ENCODE results near the gene SMARCC1. TPM values are rescaled to one million over a fixed set of nuclear protein-coding genes. Genes with fewer than 3 reads are reported as not detected.

Gene SMARCC1
- total and polyA plus RNA-seq, 4 donors = 11.7 to 83.0 (median 37.5) TPM

DNA sequence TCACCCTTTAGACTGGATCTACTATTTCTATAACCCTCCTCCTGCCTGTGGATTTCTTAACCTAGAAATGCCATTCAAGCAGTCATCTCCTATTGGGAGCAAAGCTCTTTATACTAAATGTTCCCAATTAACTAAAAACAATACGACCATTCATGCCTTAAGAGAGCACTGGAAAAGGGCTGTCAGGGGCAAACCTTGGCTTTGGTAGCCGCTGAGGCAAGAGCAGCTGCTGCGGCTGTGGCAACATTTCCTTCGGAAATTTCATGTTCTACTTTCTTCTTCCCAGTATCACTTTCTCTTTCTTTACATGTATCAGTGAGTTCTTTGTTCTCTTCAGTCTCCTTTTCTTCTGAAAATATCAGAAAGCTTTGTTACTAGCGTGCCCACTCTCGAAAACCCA is 146.7 kb downstream of the SMARCC1 start:
- Histone ChIP-seq H3K4me3 (no peak overlapping the region), H3K9me3 (ENCODE audit: control insufficient read depth in 4 of 4, insufficient read depth in 3 of 4, low read length in 3 of 4) (no peaks in the 10 kb centered on the region), H3K27ac (ENCODE audit: low read depth in 1 of 2, low read length in 1 of 2) (no peak overlapping the region), H3K36me3 (ENCODE audit: control insufficient read depth in 4 of 4, insufficient read depth in 4 of 4, low read length in 4 of 4) (peaks cover 19 to 44% (median 36%) of the 10 kb centered on the region in 4 donors), H3K9ac (ENCODE audit: insufficient read depth in 1 of 2, low read length in 2 of 2) (no peak overlapping the region), H3K4me1 (ENCODE audit: control insufficient read depth in 5 of 5, insufficient read depth in 5 of 5, low read length in 5 of 5) (no peaks in the 10 kb centered on the region), H3K27me3 (ENCODE audit: control insufficient read depth in 3 of 3, insufficient read depth in 3 of 3, low read length in 2 of 3) (no peaks in the 10 kb centered on the region)
- no peak for ATAC-seq (ENCODE audit: insufficient read depth, low FRiP score)
- no peak for DNase-seq
- WGBS, 2 donors = 63 to 79% methylated on average over 6 of the region's 6 CpGs
- TF ChIP-seq, protein P1, sequence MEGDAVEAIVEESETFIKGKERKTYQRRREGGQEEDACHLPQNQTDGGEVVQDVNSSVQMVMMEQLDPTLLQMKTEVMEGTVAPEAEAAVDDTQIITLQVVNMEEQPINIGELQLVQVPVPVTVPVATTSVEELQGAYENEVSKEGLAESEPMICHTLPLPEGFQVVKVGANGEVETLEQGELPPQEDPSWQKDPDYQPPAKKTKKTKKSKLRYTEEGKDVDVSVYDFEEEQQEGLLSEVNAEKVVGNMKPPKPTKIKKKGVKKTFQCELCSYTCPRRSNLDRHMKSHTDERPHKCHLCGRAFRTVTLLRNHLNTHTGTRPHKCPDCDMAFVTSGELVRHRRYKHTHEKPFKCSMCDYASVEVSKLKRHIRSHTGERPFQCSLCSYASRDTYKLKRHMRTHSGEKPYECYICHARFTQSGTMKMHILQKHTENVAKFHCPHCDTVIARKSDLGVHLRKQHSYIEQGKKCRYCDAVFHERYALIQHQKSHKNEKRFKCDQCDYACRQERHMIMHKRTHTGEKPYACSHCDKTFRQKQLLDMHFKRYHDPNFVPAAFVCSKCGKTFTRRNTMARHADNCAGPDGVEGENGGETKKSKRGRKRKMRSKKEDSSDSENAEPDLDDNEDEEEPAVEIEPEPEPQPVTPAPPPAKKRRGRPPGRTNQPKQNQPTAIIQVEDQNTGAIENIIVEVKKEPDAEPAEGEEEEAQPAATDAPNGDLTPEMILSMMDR (IDR thresholded peaks at IDR 0.05; ENCODE audit: control extremely low read depth, extremely low read depth) = no peak

GRCh38 chr3:47630810-47631209 is 150.9 kb downstream of the SMARCC1 start:
- Histone ChIP-seq H3K9ac (ENCODE audit: insufficient read depth in 1 of 2, low read length in 2 of 2) (no peak overlapping the region), H3K27ac (ENCODE audit: low read depth in 1 of 2, low read length in 1 of 2) (no peak overlapping the region), H3K27me3 (ENCODE audit: control insufficient read depth in 3 of 3, insufficient read depth in 3 of 3, low read length in 2 of 3) (no peaks in the 10 kb centered on the region), H3K4me3 (no peak overlapping the region), H3K9me3 (ENCODE audit: control insufficient read depth in 4 of 4, insufficient read depth in 3 of 4, low read length in 3 of 4) (no peaks in the 10 kb centered on the region), H3K4me1 (ENCODE audit: control insufficient read depth in 5 of 5, insufficient read depth in 5 of 5, low read length in 5 of 5) (peaks cover 0 to 2% (median 0%) of the 10 kb centered on the region in 5 donors), H3K36me3 (ENCODE audit: control insufficient read depth in 4 of 4, insufficient read depth in 4 of 4, low read length in 4 of 4) (peaks cover 17 to 45% (median 34%) of the 10 kb centered on the region in 4 donors)
- ATAC-seq (ENCODE audit: insufficient read depth, low FRiP score) = no peak
- no peak for DNase-seq
- WGBS, 2 donors = 95 to 100% methylated on average over 1 of the region's 1 CpG
- TF ChIP-seq, protein P1 (IDR thresholded peaks at IDR 0.05; ENCODE audit: control extremely low read depth, extremely low read depth) = no peak

- Histone ChIP-seq H3K27me3 (ENCODE audit: control insufficient read depth in 3 of 3, insufficient read depth in 3 of 3, low read length in 2 of 3) (no peaks in the 10 kb centered on the region), H3K9ac (ENCODE audit: insufficient read depth in 1 of 2, low read length in 2 of 2) (no peak overlapping the region), H3K9me3 (ENCODE audit: control insufficient read depth in 4 of 4, insufficient read depth in 3 of 4, low read length in 3 of 4) (no peaks in the 10 kb centered on the region), H3K4me1 (ENCODE audit: control insufficient read depth in 5 of 5, insufficient read depth in 5 of 5, low read length in 5 of 5) (peaks cover 0 to 2% (median 0%) of the 10 kb centered on the region in 5 donors), H3K27ac (ENCODE audit: low read depth in 1 of 2, low read length in 1 of 2) (no peak overlapping the region), H3K4me3 (no peak overlapping the region), H3K36me3 (ENCODE audit: control insufficient read depth in 4 of 4, insufficient read depth in 4 of 4, low read length in 4 of 4) (peaks cover 17 to 40% (median 28%) of the 10 kb centered on the region in 4 donors)
- DNase-seq (no peak), ATAC-seq (ENCODE audit: insufficient read depth, low FRiP score) (no peak)
- TF ChIP-seq, protein P1 (IDR thresholded peaks at IDR 0.05; ENCODE audit: control extremely low read depth, extremely low read depth) = no peak
- WGBS, 2 donors = 84 to 87% methylated on average over 6 of the region's 6 CpGs
Observed at GRCh38 chr3:47629770-47630169, 151.9 kb downstream of the SMARCC1 start.

DNA sequence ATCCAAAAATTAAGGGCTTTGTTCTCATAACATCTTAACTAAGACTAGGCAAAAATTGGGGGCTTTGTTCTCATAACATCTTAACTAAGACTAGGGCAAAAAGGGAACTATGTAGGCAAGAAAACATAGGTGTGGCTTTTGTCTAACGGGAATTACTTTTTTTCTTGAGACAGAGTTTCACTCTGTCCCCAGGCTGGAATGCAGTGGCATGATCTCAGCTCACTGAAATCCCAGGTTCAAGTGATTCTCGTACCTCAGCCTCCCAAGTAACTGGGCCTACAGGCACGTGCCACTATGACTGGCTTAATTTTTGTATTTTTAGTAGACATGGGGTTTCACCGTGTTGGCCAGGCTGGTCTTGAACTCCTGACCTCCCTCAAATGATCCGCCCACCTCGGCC is 153.3 kb downstream of the SMARCC1 start:
- Histone ChIP-seq H3K4me1 (ENCODE audit: control insufficient read depth in 5 of 5, insufficient read depth in 5 of 5, low read length in 5 of 5) (peaks cover 0 to 2% (median 0%) of the 10 kb centered on the region in 5 donors), H3K9ac (ENCODE audit: insufficient read depth in 1 of 2, low read length in 2 of 2) (no peak overlapping the region), H3K4me3 (no peak overlapping the region), H3K36me3 (ENCODE audit: control insufficient read depth in 4 of 4, insufficient read depth in 4 of 4, low read length in 4 of 4) (peaks cover 16 to 36% (median 27%) of the 10 kb centered on the region in 4 donors), H3K9me3 (ENCODE audit: control insufficient read depth in 4 of 4, insufficient read depth in 3 of 4, low read length in 3 of 4) (no peaks in the 10 kb centered on the region), H3K27me3 (ENCODE audit: control insufficient read depth in 3 of 3, insufficient read depth in 3 of 3, low read length in 2 of 3) (no peaks in the 10 kb centered on the region), H3K27ac (ENCODE audit: low read depth in 1 of 2, low read length in 1 of 2) (no peak overlapping the region)
- TF ChIP-seq, protein P1 (IDR thresholded peaks at IDR 0.05; ENCODE audit: control extremely low read depth, extremely low read depth) = no peak
- ATAC-seq (ENCODE audit: insufficient read depth, low FRiP score) = peak; percentile 27
- no peak for DNase-seq
- WGBS, 2 donors = 82 to 91% methylated on average over 6 of the region's 6 CpGs
